Measurements from ENCODE around the gene LSM10. TPM values are rescaled to one million over a fixed set of nuclear protein-coding genes. Genes with fewer than 3 reads are reported as not detected.

LSM10 gene
- total RNA-seq, 4 donors from 2014 or later, result 19.2 to 22.6 (median 21.4) TPM

GRCh38 chr1:36352125-36352909 lies 45.4 kb downstream of the LSM10 start:
- H3K27me3 ChIP-seq, result no peaks in the 10 kb centered on the region
- TF ChIP-seq EP300 (IDR thresholded peaks at IDR 0.05) (no peak), CTCF (IDR thresholded peaks at IDR 0.05) (no peak), POLR2A (IDR thresholded peaks at IDR 0.05) (no peak), POLR2AphosphoS5 (IDR thresholded peaks at IDR 0.05) (no peak)
- no peak for DNase-seq (ENCODE audit: low spot score in 2 of 2)
- peaks cover 54% of the 10 kb centered on the region for H3K36me3 ChIP-seq
- no peak overlapping the region for H3K4me3 ChIP-seq
- 80% methylated on average over 13 of the region's 13 CpGs for WGBS
- no peaks in the 10 kb centered on the region for H3K9me3 ChIP-seq
- peaks cover 38% of the 10 kb centered on the region for H3K4me1 ChIP-seq
- H3K27ac ChIP-seq, result peak overlapping the region; percentile 87

GRCh38 chr1:36351227-36351977 lies 46.3 kb downstream of the LSM10 start:
- WGBS, result 58% methylated on average over 13 of the region's 14 CpGs
- H3K27ac ChIP-seq, result peak overlapping the region; percentile 87
- H3K4me3 ChIP-seq, result peak overlapping the region; percentile 15
- H3K36me3 ChIP-seq, result peaks cover 57% of the 10 kb centered on the region
- no peak for TF ChIP-seq POLR2AphosphoS5 (IDR thresholded peaks at IDR 0.05)
- no peak for TF ChIP-seq CTCF (IDR thresholded peaks at IDR 0.05)
- TF ChIP-seq EP300 (IDR thresholded peaks at IDR 0.05), result no peak
- TF ChIP-seq POLR2A (IDR thresholded peaks at IDR 0.05), result no peak
- peaks cover 38% of the 10 kb centered on the region for H3K4me1 ChIP-seq
- DNase-seq (ENCODE audit: low spot score in 2 of 2), result no peak
- no peaks in the 10 kb centered on the region for H3K27me3 ChIP-seq
- H3K9me3 ChIP-seq, result no peaks in the 10 kb centered on the region

GRCh38 chr1:36350659-36351226 lies 47.0 kb downstream of the LSM10 start:
- DNase-seq (ENCODE audit: low spot score in 2 of 2), result no peak
- H3K4me1 ChIP-seq, result peaks cover 38% of the 10 kb centered on the region
- H3K4me3 ChIP-seq, result peak overlapping the region; percentile 15
- no peaks in the 10 kb centered on the region for H3K9me3 ChIP-seq
- peak overlapping the region; percentile 87 for H3K27ac ChIP-seq
- WGBS, result 14% methylated on average over 8 of the region's 13 CpGs
- H3K27me3 ChIP-seq, result no peaks in the 10 kb centered on the region
- TF ChIP-seq CTCF (IDR thresholded peaks at IDR 0.05) (no peak), EP300 (IDR thresholded peaks at IDR 0.05) (no peak), POLR2A (IDR thresholded peaks at IDR 0.05) (no peak), POLR2AphosphoS5 (IDR thresholded peaks at IDR 0.05) (no peak)
- H3K36me3 ChIP-seq, result peaks cover 57% of the 10 kb centered on the region

GRCh38 chr1:36349839-36350238 lies 47.9 kb downstream of the LSM10 start:
- DNase-seq (ENCODE audit: low spot score in 2 of 2), result no peak
- Histone ChIP-seq H3K27ac (peak overlapping the region; percentile 87), H3K4me3 (no peak overlapping the region), H3K27me3 (no peaks in the 10 kb centered on the region), H3K36me3 (peaks cover 57% of the 10 kb centered on the region), H3K9me3 (no peaks in the 10 kb centered on the region), H3K4me1 (peaks cover 38% of the 10 kb centered on the region)
- TF ChIP-seq POLR2A (IDR thresholded peaks at IDR 0.05) (no peak), CTCF (IDR thresholded peaks at IDR 0.05) (no peak), POLR2AphosphoS5 (IDR thresholded peaks at IDR 0.05) (no peak), EP300 (IDR thresholded peaks at IDR 0.05) (no peak)
- 38% methylated on average over 9 of the region's 16 CpGs for WGBS

- WGBS, result 42% methylated on average over 5 of the region's 7 CpGs
- no peak overlapping the region for H3K4me3 ChIP-seq
- peaks cover 38% of the 10 kb centered on the region for H3K4me1 ChIP-seq
- no peak for DNase-seq (ENCODE audit: low spot score in 2 of 2)
- no peaks in the 10 kb centered on the region for H3K9me3 ChIP-seq
- H3K36me3 ChIP-seq, result peaks cover 56% of the 10 kb centered on the region
- TF ChIP-seq POLR2A (IDR thresholded peaks at IDR 0.05) (no peak), CTCF (IDR thresholded peaks at IDR 0.05) (no peak), EP300 (IDR thresholded peaks at IDR 0.05) (no peak), POLR2AphosphoS5 (IDR thresholded peaks at IDR 0.05) (no peak)
- H3K27ac ChIP-seq, result peak overlapping the region; percentile 87
- H3K27me3 ChIP-seq, result no peaks in the 10 kb centered on the region
Observed at GRCh38 chr1:36349241-36349671, 48.5 kb downstream of the LSM10 start.

All from suprapubic skin (tissue), 4 donors.